GM19025 (cell line): ENCODE results near the gene TACR1.
A peak's percentile ranks its signal among the peaks of the same experiment; 100 is the strongest.
"Not testable (repeated sequence)": the region's sequence is repeated elsewhere in the genome, so short reads cannot be mapped to it uniquely, and the experiment has no call there.

Experiments
- ATAC-seq: cut with Tn5 transposase; IDR thresholded peaks from one replicate; pipeline ENCODE4 v1.9.1; 2021; ENCODE audit warnings: mild to moderate bottlenecking, low read depth, moderate library complexity; ENCODE audit not compliant: unreplicated experiment

Gene TACR1, protein sequence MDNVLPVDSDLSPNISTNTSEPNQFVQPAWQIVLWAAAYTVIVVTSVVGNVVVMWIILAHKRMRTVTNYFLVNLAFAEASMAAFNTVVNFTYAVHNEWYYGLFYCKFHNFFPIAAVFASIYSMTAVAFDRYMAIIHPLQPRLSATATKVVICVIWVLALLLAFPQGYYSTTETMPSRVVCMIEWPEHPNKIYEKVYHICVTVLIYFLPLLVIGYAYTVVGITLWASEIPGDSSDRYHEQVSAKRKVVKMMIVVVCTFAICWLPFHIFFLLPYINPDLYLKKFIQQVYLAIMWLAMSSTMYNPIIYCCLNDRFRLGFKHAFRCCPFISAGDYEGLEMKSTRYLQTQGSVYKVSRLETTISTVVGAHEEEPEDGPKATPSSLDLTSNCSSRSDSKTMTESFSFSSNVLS

DNA sequence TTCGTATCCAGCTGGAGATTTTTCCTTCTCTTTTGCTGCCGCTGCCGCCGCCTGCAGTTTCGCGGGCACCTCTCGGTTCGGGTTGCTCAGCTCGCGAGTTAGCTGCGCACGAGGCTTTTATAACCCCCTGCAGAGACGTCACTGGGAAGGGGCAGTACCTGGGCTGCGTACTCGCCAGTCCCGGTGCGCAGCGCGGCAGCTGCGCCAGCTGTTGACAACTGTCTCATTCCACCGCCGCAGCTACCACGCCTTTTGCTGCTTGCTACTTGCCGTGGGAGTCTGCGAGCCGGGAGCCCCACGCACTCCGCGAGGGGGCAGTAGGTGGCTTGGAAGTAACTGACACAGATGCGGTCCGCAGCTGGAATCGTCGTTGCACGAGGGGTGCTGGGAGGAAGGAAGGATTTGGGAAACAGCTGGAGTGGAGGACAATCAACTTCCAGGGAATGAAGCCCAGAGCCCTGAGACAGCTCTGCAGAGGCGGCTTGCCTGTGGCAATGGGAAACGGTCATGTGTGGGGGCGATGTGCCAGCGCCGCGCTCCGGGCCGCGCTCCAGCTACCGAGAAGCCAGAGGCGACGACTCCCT is at the start of gene TACR1:
TACR1 (minus strand) TSS at position 93 of the 584 bp plus-strand sequence. CDS start 586 bp downstream, outside the sequence.
- ATAC-seq: peak; percentile 68

DNA sequence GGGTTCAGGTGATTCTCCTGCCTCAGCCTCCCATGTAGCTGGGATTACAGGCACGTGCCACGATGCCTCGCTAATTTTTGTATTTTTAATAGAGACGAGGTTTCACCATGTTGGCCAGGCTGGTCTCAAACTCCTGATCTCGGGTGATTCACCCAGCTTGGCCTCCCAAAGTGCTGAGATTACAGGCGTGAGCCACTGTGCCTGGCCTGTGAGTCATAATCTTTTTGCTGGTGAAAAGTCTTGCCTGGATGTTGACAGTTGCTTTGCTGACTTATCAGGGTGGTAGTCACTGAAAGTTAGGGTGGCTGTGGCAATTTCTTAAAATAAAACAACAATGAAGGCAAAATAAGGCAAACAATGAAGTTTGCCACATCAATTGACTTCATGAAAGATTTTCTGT is 49.3 kb upstream of the TACR1 start:
- not testable (repeated sequence) for ATAC-seq

DNA sequence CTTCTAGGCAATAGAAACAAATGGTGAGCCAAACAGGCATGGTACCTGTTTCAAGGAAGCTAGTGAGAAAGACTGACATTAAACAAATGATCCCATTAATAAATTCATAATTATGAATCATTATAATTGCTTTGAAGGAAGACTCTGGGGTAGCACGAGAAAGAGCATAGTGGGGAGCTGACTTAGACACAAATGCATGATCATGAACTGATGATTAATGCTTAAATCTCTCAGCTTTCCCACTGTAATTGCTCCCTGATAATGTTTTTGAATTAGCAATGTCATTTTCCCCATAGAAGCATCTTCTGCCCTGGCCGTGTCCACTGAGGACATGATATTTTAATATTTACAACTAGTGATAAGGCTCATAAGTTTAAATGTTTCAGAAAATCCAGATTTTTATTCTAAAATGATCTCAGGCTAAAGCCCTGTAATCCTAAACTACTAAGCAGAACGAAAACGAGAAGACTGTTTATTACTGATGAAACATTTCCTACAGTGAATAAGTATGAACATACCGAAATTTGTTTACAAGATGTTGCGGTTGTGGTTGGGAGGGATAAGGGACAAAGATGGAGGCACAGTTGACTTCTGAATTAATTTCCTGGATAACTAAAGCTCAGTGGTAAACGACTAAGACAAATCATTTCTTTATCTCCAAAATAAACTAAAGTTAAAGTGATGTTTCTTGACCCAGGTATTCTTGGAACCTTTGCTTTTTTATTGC is 47.3 kb upstream of the TACR1 start:
- ATAC-seq: no peak

DNA sequence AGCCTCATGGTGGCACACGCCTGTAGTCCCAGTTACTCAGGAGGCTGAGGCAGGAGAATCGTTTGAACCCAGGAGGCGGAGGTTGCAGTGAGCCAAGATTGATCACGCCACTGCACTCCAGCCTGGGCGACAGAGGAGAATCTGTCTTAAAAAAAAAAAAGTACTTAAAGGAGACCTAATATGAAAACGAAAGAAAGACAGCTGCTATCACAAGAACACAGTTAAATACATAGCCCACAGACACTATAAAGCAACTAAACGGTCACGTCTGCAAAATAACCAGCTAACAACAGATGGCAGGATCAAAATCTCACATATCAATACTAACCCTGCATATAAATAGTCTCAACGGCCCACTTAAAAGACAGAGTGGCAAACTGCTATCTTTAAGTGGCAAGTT is 43.9 kb upstream of the TACR1 start:
- ATAC-seq: no peak

DNA sequence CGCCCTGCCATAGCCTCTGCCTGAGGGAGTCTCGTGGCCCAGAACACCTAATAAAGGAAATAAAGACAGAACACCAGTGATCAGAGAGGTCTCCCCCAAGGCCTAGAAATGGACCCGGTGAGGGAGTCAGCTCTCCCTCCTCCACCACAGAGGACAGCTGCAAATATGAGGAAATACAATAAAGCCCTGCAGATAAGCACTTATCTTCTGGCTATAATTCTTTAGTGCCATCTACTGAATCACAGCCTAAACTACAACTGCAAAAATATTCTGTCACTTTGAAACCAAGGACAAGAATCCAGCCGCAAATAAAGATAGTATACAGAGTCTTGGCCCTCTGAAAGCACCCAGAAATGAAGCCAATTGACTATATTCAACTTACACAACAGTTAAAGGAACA is 42.4 kb upstream of the TACR1 start:
- ATAC-seq: no peak

DNA sequence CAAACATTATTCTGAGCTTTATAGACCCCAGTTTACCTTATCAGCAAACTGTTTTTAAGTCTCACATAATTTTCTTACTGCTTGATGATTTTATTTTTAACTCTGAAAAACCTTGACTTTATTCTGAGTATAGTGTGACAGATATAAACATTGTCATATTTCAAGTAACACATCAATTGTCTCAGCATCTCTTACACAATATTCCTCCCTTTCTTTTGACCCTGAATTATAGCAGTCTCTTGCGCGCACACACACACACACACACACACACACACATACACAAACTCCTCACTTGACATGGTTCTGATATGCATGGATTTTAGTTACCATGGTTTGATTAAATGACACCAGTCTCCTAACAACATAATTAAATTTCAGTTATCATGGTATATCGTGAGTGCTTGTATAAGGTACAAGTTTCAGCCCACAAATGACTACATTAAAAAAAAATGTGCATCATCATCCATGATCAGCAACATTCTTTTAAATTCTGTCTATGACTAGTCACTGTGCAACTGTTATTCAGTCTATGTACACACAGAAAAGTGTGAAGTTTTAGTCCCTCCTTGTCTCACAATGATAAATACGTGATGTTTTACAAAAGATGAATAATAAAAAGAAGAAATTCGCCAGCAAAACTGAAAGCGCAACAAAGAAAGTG is 39.5 kb upstream of the TACR1 start:
- no peak for ATAC-seq

DNA sequence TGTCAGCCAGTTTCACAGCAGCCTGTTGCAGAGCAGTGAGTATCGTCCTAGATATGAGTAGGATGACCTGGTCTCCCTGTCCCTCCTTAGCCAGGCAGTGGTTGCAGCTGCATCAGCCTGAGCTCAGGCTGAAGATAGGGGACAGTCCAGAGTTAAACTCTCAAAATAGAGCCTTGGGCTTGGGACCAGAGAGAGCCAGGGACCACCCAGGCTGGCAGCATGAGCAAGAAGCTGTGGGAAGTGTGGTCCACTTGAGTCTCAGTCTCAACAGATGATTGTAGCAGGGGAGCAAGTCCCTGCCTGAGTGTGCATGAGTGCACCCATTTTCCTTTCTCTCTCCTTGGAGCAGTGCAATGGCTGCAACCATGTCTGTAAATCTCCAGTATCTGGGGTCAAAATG is 38.0 kb upstream of the TACR1 start:
- ATAC-seq: no peak

DNA sequence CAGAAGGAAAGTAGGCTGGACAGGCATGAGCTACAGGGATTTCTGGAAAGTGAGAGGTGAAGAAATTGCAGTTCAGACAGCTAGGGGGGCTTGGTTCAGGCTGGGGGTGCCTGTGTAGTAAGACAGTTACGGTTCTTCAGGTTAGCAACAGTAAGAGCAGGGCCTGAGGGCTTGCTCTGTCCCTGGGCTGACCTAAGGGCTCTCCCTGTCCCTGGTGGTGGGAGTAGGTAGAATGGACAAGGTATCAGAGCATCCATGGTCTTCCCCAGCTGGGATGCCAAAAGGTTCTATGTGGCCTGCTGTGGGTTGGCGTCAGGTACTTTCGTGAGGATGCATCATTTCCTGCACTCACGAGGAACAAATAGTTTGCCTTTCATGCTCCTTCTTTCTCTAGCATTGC is 34.6 kb upstream of the TACR1 start:
- ATAC-seq: no peak

DNA sequence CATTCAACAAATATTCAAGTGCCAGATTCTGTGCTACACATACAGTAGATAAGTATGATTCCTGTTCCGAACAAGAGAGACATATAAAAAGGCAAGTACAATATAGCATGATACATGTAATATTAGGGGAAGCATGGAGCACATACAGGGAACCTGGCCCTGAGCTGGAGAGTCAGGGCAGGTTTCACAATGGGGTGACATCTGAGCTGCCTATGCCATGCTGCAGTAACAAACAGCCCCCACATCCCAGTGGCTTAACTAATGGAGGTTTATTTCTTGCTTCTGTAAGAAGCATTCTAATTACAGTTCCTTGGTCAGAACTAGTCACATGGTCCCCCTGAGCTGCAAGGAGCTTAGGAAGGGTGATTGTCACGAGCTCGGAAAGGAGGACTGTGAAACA is 27.3 kb upstream of the TACR1 start:
- no peak for ATAC-seq

DNA sequence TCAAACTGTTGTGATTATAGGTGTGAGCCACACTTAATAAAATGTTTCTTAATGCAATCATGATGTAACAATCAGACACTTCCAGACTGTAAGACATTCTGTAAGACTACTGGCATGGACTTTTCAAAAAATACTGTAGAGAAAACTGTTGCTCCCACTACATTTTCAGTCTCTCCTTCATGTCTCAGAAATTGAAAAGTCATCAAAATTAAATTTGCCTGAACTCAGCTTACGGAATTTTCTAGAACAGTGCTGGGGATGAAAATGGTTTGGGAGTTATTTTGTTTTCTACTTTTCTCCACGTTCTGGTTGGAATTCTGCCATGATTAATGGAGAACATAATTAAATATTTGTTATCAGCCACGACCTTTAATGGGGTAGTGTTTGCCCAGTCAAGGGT is 26.8 kb upstream of the TACR1 start:
- no peak for ATAC-seq

DNA sequence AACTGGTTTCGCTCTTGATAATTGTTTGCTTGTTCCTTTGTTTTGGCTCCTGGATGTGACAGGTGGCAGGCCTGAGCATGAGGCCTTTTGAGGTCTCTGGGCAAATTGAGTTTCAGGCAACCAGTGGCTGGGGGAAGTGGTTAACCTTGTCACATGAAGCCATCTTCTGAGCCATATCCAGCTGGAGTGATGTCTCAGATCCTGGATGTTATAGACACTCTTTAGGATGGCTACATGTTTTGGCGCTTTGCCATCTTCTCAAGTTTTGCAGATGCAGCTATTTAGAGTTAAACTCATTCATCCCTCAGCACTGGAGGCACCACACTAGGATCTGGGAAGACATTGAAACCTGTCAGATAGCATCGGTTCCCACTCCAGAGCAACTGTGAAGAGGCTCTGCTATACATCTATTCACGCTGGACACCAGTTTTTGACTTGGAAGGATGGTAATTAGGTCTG is 25.3 kb upstream of the TACR1 start:
- no peak for ATAC-seq

DNA sequence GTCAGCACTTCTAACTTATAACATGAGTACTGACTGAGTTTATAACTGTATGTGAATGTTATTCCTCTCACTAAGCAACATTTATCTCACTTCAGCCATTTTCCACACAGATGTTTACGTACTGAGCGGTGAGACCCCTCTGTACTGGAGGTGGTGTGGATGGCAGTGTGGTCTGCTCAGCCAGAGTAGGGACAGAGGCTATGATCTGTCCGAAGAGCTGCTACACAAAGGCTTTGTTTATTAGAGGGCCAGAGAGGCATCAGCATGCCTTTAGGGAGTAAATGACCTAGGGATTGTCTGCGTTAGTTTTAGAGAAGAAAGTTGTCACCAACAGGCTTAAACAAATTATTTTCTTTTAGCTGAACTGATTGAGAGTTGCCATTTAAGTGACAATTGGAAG is 23.2 kb upstream of the TACR1 start:
- no peak for ATAC-seq

DNA sequence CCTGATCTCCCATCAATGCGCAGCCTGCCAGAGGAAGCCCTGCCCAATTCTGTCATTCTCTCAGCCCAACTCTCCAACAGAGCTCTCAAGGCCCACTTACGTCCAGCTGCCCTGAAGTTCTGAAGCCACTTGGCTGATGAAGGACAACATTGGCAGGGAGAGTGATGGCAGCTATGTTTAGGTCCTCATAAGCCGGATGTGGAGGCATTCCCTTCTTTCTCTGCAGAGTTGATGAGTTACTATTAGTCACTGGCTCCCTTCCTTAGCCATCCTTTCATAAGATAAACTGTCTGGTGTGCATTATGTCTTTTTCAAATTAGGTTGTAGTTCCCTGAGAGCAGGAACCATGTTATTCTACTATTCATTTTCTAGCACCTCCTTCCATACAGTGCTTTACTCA is 22.5 kb upstream of the TACR1 start:
- ATAC-seq: no peak

DNA sequence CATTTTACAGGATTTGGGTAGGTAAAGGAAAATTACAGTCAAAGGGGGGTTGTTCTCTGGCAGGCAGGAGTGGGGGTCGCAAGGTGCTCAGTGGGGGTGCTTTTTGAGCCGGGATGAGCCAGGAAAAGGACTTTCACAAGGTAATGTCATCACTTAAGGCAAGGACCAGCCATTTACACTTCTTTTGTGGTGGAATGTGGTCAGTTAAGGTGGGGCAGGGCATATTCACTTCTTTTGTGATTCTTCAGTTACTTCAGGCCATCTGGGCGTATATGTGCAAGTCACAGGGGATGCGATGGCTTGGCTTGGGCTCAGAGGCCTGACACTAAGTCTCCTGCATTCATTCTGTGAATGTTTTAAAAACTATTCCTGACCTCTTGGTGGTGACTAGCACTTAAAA is 19.9 kb upstream of the TACR1 start:
- not testable (repeated sequence) for ATAC-seq

DNA sequence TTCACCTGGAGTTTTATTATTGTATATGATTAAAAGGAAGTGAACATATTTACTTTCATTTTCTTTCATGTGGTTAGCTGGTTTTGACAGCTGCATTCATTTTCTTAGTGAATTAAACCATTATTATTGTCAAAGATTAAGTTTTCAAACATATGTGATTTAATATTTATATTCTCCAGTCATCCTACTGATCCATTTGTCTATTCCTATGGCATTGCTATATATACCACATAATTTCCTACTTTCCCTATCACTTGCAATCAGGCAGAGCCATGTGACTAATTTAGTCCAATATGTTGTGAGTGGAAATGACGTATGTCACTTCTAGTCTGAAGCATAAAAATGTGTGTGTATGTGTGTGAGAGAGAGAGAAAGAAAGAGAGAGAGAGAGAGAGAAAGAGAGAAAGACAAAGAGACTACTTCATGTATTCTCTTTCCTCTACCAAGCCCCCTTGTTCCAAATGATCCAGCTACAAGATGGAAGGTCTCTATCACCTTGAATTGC is 12.0 kb upstream of the TACR1 start:
- no peak for ATAC-seq

DNA sequence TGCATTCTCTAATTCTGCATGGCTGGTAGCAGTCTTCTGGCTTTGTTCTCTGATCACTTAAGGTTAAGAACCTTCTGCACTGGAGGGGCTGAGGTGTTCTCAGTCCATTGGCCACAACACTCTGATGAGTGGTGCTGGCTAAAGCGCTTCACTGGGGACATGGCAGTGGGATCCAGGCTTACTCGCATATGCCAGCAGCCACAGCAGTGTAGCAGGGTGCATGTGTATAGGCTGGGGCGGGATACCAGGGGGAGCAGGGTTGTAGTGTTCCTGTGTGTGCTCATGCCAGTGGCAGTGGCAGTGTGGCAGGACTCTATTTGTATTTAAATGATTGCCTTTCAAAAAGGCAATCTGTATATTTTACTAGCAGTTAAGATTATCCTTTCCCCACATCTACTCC is 11.1 kb upstream of the TACR1 start:
- ATAC-seq: no peak

DNA sequence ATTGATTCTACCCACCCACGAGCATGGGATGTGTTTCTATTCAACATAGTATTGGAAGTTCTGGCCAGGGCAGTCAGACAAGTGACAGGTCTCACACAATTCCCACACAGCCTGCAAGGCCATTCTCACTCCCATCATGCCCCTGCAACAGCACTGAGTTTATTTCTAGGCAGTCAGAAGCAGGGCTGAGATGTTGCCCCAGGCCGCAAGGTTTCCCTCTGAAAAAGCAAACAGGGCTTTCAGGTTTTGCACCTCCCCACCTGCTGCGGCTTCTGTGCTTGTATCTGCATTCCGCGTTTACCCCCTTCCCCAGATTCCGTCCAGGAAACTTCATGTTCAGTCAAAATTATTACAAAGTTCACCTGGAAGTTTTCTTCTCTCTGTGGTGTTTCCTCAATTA is 9.4 kb upstream of the TACR1 start:
- ATAC-seq: no peak

DNA sequence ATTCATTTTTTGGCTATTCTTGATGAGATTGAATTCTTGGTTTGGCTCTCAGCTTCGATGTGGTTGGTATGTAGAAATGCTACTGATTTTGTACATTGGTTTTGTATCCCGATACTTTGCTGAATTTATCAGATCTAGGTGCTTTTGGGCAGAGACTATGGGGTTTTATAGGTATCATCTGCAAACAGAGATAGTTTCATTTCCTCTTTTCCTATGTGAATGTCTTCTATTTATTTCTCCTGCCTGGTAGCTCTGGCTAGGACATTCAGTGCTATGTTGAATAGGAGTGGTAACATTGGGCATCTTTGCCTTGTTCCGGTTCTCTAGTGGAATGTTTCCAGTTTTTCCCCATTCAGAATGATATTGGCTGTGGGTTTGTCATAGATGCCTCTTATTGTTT is 5.5 kb upstream of the TACR1 start:
- no peak for ATAC-seq

DNA sequence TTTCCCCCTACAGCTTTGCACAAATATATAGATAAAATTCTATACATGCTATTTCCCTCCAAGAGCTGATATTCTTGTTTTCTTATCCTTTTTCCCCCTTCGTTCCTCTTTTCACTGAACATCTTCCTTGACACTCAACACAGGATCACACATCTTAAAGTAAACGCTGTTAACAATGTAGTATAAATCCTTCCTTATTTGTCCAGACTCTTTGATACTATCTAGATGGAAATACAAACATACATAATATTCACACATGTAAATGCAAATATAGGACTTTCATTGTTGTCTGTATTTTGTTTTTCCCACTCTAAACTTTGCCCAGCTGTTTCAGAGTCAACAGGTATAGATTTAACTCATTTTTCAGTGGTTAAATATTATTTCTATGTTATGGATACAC is 3.0 kb upstream of the TACR1 start:
- no peak for ATAC-seq

DNA sequence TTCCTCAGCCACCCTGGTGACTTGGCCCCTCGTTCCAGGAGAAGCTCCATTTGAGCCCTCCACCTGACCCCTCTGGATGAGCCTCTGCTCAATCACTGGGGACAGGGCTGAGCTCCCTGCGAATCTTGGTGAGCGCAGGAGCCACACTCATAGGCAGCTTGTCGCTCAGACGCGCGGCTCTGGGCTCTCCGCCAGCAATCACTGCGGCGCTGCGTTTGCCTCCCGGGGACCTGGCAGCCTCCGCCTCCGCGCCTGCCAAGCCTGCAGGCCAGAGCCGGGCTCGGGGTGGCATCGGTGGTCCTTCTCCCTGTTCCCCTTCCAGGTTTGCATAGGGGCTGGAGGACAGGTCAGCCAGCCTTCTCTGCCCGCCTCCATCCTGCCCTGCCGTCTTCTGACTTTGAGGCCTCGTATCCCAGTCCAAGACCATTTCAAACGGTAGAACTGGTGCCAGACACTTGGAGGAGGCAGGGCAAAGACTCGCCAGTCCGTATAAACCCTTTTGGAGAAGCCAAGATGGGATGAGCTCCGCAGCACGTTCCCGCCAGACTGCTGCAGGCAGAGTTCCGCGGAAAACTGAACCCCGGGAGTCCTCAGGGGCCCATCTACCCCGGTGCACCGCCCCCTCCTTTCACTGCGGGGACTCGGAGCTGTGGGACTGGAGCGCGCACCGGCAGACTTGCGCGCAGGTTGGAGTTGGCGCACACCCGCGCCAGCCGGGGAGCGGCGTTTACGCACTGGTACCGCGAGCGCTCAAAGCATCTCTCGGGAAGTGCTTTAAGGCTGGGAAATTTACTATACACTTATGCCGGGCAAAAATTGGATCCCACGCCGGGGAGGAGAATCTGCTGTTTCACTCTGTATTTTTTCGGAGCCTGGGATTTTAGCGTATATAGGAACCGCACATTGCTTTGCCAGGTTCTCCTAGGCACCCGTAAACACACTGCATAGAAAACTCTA is 1.1 kb upstream of the TACR1 start:
- no peak for ATAC-seq
